Large intestine (tissue), 3 donors: ENCODE data around the gene COMMD1. TPM values are rescaled to one million over a fixed set of nuclear protein-coding genes. Genes with fewer than 3 reads are reported as not detected.

Experiments
- DNase-seq, 2 donors: peaks; one replicate each; pipeline versions ENCODE4 v3.0.0 to v3.0.0-alpha.2; 2013
- H3K27ac ChIP-seq: one replicate; pipeline ENCODE4 v1.5.1; 2013; ENCODE audit warnings: low read length
- H3K27me3 ChIP-seq: 2 replicates; pipeline ENCODE4 v1.6.1; 2013; ENCODE audit warnings: low read length; ENCODE audit not compliant: control insufficient read depth, insufficient read depth
- H3K36me3 ChIP-seq: 2 replicates; pipeline ENCODE4 v1.6.1; 2013; ENCODE audit warnings: low read length; ENCODE audit not compliant: control insufficient read depth, insufficient read depth
- H3K4me1 ChIP-seq: one replicate; pipeline ENCODE4 v1.6.1; 2013; ENCODE audit warnings: low read length; ENCODE audit not compliant: control insufficient read depth, insufficient read depth
- H3K4me3 ChIP-seq: one replicate; pipeline ENCODE4 v1.5.1; 2013; ENCODE audit warnings: low read length
- H3K9me3 ChIP-seq: one replicate; pipeline ENCODE4 v1.6.1; 2013; ENCODE audit warnings: mild to moderate bottlenecking, low read depth, low read length, moderate library complexity; ENCODE audit not compliant: control insufficient read depth
- WGBS: methylation state at CpG from one replicate; pipeline ENCODE4 v1.1.5; 2013; ENCODE audit warnings: low lambda C conversion rate; ENCODE audit not compliant: insufficient coverage; 5-methylcytosine and 5-hydroxymethylcytosine counted together
- polyA plus RNA-seq: library from polyadenylated mRNA; unstranded; fragments of 120-200 nt; gene quantifications from one replicate; pipeline ENCODE4 v1.2.1, GENCODE V29; 2013

The COMMD1 gene
- polyA plus RNA-seq, 1 donor: 38.4 TPM

GRCh38 chr2:62176801-62177200, 271.3 kb downstream of the COMMD1 start:
- Histone ChIP-seq H3K9me3 (no peaks in the 10 kb centered on the region), H3K4me1 (no peaks in the 10 kb centered on the region), H3K27me3 (no peaks in the 10 kb centered on the region), H3K27ac (no peak overlapping the region), H3K4me3 (no peak overlapping the region), H3K36me3 (no peaks in the 10 kb centered on the region)
- peak in 1 of 2 donors; percentile 13 for DNase-seq

DNA sequence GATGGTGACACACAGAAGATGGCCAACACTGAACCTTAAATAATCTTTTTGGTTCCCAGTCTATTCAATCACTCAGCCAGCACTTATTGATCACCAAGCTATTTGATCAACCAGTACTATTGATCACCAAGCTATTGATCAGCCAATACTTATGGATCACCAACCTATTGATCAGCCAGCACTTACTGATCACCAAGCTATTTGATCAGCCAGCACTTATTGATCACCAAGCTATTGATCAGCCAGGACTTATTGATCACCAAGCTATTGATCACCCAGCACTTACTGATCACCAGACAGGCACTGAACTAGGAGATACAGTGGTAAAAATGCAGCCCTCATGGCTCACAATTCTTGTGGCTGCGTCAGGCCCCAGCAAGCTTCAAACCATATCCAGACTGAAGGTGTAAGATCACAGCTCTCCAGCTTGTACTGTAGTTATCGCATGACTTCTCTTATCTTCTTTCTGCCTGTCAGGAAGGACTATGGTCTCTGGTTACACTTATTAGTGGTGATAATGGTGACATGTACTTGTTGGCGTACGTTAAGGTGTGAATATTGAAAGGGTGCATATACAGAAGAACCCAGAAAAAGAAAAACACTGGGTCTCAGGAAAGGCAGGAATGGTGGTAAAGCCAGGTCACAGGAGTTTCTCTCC, 272.0 kb downstream of the COMMD1 start:
- WGBS: 33% methylated on average over 2 of the region's 4 CpGs
- peak in 1 of 2 donors; percentile 84 for DNase-seq
- H3K4me1 ChIP-seq: no peaks in the 10 kb centered on the region
- H3K27ac ChIP-seq: no peak overlapping the region
- no peaks in the 10 kb centered on the region for H3K9me3 ChIP-seq
- no peaks in the 10 kb centered on the region for H3K27me3 ChIP-seq
- H3K4me3 ChIP-seq: no peak overlapping the region
- H3K36me3 ChIP-seq: no peaks in the 10 kb centered on the region

DNA sequence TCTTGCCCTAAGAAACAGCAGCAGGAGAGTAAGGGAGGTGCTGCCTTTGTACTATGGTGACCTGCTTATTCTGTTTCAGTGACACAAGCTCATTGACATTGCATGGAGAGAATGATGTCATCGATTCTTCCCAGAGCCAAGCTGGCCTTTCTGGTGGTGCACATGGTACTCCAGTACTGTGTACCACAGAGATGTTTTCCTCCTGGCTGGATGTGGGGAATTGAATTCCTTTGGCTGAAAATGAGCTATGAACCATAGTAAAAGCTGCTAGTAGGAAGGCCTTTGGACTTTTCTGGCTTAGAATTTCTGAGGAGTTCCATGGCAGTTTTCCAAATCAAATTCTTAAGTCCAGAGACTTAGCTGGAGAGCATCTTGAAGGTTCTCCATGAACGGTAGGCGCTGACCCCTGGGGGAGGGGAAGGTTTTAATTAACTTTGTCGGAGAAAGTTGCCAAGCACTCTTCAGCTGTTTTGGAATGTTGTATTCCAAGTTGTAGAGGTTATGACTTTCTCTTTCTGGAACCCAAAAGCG, 273.3 kb downstream of the COMMD1 start:
- Histone ChIP-seq H3K4me1 (no peaks in the 10 kb centered on the region), H3K27ac (no peak overlapping the region), H3K4me3 (no peak overlapping the region), H3K27me3 (no peaks in the 10 kb centered on the region), H3K9me3 (no peaks in the 10 kb centered on the region), H3K36me3 (no peaks in the 10 kb centered on the region)
- DNase-seq: peak in 1 of 2 donors; percentile 71
- WGBS: no CpG with 5 or more reads among the region's 5 CpGs

GRCh38 chr2:62180975-62181374, 275.5 kb downstream of the COMMD1 start:
- DNase-seq: no peak
- Histone ChIP-seq H3K27me3 (no peaks in the 10 kb centered on the region), H3K4me3 (no peak overlapping the region), H3K9me3 (no peaks in the 10 kb centered on the region), H3K36me3 (no peaks in the 10 kb centered on the region), H3K27ac (no peak overlapping the region), H3K4me1 (no peaks in the 10 kb centered on the region)
- no CpG with 5 or more reads among the region's 4 CpGs for WGBS

DNA sequence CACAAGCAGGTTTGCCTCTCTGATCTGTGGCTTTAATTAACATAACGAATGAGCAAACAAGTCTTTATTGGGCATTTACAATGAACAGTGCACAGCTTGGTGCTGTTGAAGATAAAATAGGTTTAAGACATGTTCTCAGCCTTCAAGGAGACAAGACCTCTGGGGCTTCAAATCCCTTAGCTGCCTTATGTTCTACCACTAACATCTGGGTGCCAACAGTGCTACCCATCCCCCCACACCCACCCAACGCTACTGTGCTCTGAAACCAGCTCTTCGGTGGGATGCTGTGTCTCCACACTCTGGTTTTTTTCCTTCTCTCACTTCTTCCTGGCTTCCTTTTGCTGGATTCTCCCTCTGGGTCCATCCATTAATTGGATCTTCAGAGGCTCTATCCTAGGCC, 276.4 kb downstream of the COMMD1 start:
- no peak overlapping the region for H3K4me3 ChIP-seq
- H3K27ac ChIP-seq: no peak overlapping the region
- H3K9me3 ChIP-seq: no peaks in the 10 kb centered on the region
- no peaks in the 10 kb centered on the region for H3K36me3 ChIP-seq
- WGBS: 100% methylated on average over 1 of the region's 3 CpGs
- H3K27me3 ChIP-seq: no peaks in the 10 kb centered on the region
- DNase-seq: no peak
- no peaks in the 10 kb centered on the region for H3K4me1 ChIP-seq

- no CpG with 5 or more reads among the region's 3 CpGs for WGBS
- no peaks in the 10 kb centered on the region for H3K27me3 ChIP-seq
- H3K27ac ChIP-seq: no peak overlapping the region
- peaks cover 9% of the 10 kb centered on the region for H3K4me1 ChIP-seq
- no peak for DNase-seq
- no peak overlapping the region for H3K4me3 ChIP-seq
- no peaks in the 10 kb centered on the region for H3K36me3 ChIP-seq
- H3K9me3 ChIP-seq: no peaks in the 10 kb centered on the region
These were observed 279.2 kb downstream of the COMMD1 start for GRCh38 chr2:62184512-62185230.

Other genes with a start within 250 kb of the COMMD1 start
- gene FAM161A, start 51.6 kb upstream of the COMMD1 start, polyA plus RNA-seq: 7.4 TPM
- gene CCT4, start 17.0 kb upstream of the COMMD1 start, polyA plus RNA-seq: 107 TPM